GM06990 (cell line): ENCODE measurements around the gene PJA1.

Experiments used
- DNase-seq: peaks from one replicate; pipeline ENCODE4 v3.0.0-alpha.2; 2011; ENCODE audit not compliant: insufficient read length; ENCODE audit errors: extremely low read depth
- H3K27me3 ChIP-seq: replicated peaks from 2 replicates; pipeline ENCODE4 v1.6.0; 2011; ENCODE audit warnings: low read length; ENCODE audit not compliant: control insufficient read depth, insufficient read depth
- H3K36me3 ChIP-seq: 2 replicates; pipeline ENCODE4 v1.5.1; 2011; ENCODE audit warnings: low read length; ENCODE audit not compliant: control insufficient read depth, insufficient read depth
- H3K4me3 ChIP-seq: replicated peaks from 2 replicates; pipeline ENCODE4 v1.5.1; 2011; ENCODE audit warnings: low read depth, mild to moderate bottlenecking, control low read depth, low read length
- CTCF ChIP-seq: IDR thresholded peaks from 2 replicates; pipeline ENCODE4 v1.5.1; 2011; ENCODE audit warnings: low read length, control low read depth, mild to moderate bottlenecking, inconsistent platforms; ENCODE audit not compliant: insufficient read depth, poor library complexity, severe bottlenecking

The PJA1 gene

GRCh38 chrX:69127466-69127865, 37.8 kb downstream of the PJA1 start:
- TF ChIP-seq CTCF, result no peak
- Histone ChIP-seq H3K4me3 (no peak overlapping the region), H3K27me3 (peaks cover 1% of the 10 kb centered on the region; the same call in 1 of the 2 replicates), H3K36me3 (no peaks in the 10 kb centered on the region)
- no peak for DNase-seq

GRCh38 chrX:69126642-69127041, 38.6 kb downstream of the PJA1 start:
- Histone ChIP-seq H3K36me3 (no peaks in the 10 kb centered on the region), H3K27me3 (peaks cover 1% of the 10 kb centered on the region; the same call in 1 of the 2 replicates), H3K4me3 (no peak overlapping the region)
- no peak for DNase-seq
- TF ChIP-seq CTCF, result no peak

GRCh38 chrX:69125094-69125493, 40.2 kb downstream of the PJA1 start:
- no peak for TF ChIP-seq CTCF
- H3K27me3 ChIP-seq, result no peaks in the 10 kb centered on the region; the same call in 1 of the 2 replicates
- no peak overlapping the region for H3K4me3 ChIP-seq
- no peaks in the 10 kb centered on the region for H3K36me3 ChIP-seq
- DNase-seq, result no peak

GRCh38 chrX:69124108-69124507, 41.1 kb downstream of the PJA1 start:
- Histone ChIP-seq H3K27me3 (no peaks in the 10 kb centered on the region; the same call in 1 of the 2 replicates), H3K36me3 (no peaks in the 10 kb centered on the region), H3K4me3 (no peak overlapping the region)
- no peak for DNase-seq
- TF ChIP-seq CTCF, result no peak

GRCh38 chrX:69123481-69123880, 41.8 kb downstream of the PJA1 start:
- TF ChIP-seq CTCF, result no peak
- Histone ChIP-seq H3K4me3 (no peak overlapping the region), H3K36me3 (no peaks in the 10 kb centered on the region), H3K27me3 (no peaks in the 10 kb centered on the region; the same call in 1 of the 2 replicates)
- no peak for DNase-seq

GRCh38 chrX:69121321-69122000, 43.8 kb downstream of the PJA1 start:
- Histone ChIP-seq H3K4me3 (no peak overlapping the region), H3K27me3 (no peaks in the 10 kb centered on the region; the same call in 1 of the 2 replicates), H3K36me3 (no peaks in the 10 kb centered on the region)
- no peak for TF ChIP-seq CTCF
- DNase-seq, result no peak
